ENCODE results near the gene ITGB2. TPM values are rescaled to one million over a fixed set of nuclear protein-coding genes. Genes with fewer than 3 reads are reported as not detected.

ITGB2 gene
- total RNA-seq, 6 donors from 2014 or later: 73.1 to 435 (median 149) TPM

DNA sequence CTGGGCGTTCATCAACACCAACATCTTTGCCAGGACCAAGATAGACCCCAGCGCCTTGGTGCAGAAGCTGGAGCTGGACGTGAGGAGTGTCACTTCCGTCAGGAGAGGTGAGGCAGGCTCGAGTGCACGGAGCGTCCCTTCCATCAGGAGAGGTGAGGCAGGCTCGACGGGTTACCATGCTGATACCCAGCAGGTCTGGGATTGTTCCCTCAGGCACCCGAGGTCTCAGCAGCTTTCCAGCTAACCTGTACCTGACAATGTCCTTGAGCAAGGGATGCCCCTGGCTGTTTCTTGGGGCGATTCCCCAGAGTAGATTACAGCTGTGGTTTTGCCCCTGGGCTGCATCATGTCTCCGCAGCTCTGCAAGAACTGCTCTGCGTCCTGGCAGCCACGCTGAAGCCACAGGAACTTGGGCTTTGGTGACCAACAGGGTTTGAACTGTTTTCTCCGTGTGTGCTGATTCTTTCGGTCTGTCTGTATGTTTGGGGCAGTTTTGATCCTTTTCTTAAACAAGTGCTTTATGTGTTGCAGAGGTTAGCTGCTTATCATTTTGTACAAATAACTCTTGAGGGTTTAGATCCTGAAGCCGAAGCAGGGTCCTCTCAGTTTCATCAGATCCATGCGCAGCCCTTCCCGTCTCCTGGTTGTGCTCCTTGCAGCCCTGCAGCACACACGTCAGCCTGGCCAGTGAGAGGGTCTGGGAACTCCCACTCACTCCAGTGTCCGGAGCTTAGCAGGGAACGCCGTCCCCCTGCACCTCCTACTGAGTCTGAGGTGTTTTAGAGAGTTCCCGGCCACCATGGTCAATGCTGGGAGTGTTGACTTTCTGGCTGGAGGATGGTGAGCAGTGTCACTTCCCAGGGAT lies 23.2 kb upstream of the ITGB2 start:
- TF ChIP-seq EP300 (IDR thresholded peaks at IDR 0.05) (no peak), POLR2AphosphoS5 (IDR thresholded peaks at IDR 0.05) (no peak), CTCF (IDR thresholded peaks at IDR 0.05) (no peak), POLR2A (IDR thresholded peaks at IDR 0.05) (no peak)
- no peak for DNase-seq
- peaks cover 18 to 25% (median 21%) of the 10 kb centered on the region in 4 donors for H3K4me1 ChIP-seq
- peaks cover 0 to 41% (median 22%) of the 10 kb centered on the region in 4 donors for H3K36me3 ChIP-seq
- 89 to 92% methylated on average over 20 to 24 of the region's 24 CpGs for WGBS, 2 donors
- H3K27me3 ChIP-seq: no peaks in the 10 kb centered on the region
- H3K4me3 ChIP-seq: no peak overlapping the region
- no peak for ATAC-seq (ENCODE audit: low FRiP score in 2 of 2)
- H3K27ac ChIP-seq: no peak overlapping the region
- H3K9me3 ChIP-seq: no peaks in the 10 kb centered on the region

- peaks cover 19 to 27% (median 23%) of the 10 kb centered on the region in 4 donors for H3K4me1 ChIP-seq
- no peak for DNase-seq
Measured at GRCh38 chr21:44943005-44943685, 22.4 kb upstream of the ITGB2 start.

DNA sequence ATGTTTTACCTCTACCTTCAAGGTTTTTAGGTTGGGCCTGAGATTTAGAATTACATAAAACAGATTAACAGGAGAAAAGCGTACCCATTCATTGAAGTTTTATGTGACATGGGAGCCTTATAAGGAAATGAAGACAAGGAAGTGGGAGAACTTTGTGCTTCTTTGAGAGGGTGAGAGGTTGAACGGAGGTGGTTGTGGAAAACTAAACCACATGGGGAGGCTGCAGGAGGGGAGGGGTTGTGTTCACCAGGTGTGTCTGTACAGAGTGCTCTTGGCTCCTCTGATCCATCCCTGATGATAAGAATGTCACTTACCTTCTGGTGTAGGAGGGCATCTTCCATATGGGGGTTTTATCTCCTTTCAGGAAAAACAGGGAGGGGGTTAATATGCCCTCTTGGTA lies 21.9 kb upstream of the ITGB2 start:
- Histone ChIP-seq H3K9me3 (no peaks in the 10 kb centered on the region), H3K4me1 (peaks cover 19 to 27% (median 23%) of the 10 kb centered on the region in 4 donors), H3K36me3 (peaks cover 0 to 37% (median 21%) of the 10 kb centered on the region in 4 donors), H3K27me3 (no peaks in the 10 kb centered on the region), H3K27ac (no peak overlapping the region), H3K4me3 (no peak overlapping the region)
- 81 to 87% methylated on average over 2 of the region's 2 CpGs for WGBS, 2 donors
- DNase-seq: no peak
- no peak for TF ChIP-seq POLR2AphosphoS5 (IDR thresholded peaks at IDR 0.05)
- no peak for TF ChIP-seq CTCF (IDR thresholded peaks at IDR 0.05)
- no peak for TF ChIP-seq EP300 (IDR thresholded peaks at IDR 0.05)
- no peak for TF ChIP-seq POLR2A (IDR thresholded peaks at IDR 0.05)
- no peak for ATAC-seq (ENCODE audit: low FRiP score in 2 of 2)

More at GRCh38 chr21:44943005-44943685, 22.4 kb upstream of the ITGB2 start:
- WGBS, 2 donors: 87 to 92% methylated on average over 15 of the region's 15 CpGs
- no peak overlapping the region for H3K27ac ChIP-seq
- no peak for TF ChIP-seq POLR2AphosphoS5 (IDR thresholded peaks at IDR 0.05)
- TF ChIP-seq CTCF (IDR thresholded peaks at IDR 0.05): no peak
- TF ChIP-seq POLR2A (IDR thresholded peaks at IDR 0.05): no peak
- TF ChIP-seq EP300 (IDR thresholded peaks at IDR 0.05): no peak
- H3K4me3 ChIP-seq: no peak overlapping the region
- peaks cover 0 to 41% (median 22%) of the 10 kb centered on the region in 4 donors for H3K36me3 ChIP-seq
- ATAC-seq (ENCODE audit: low FRiP score in 2 of 2): no peak
- no peaks in the 10 kb centered on the region for H3K9me3 ChIP-seq
- H3K27me3 ChIP-seq: no peaks in the 10 kb centered on the region

DNA sequence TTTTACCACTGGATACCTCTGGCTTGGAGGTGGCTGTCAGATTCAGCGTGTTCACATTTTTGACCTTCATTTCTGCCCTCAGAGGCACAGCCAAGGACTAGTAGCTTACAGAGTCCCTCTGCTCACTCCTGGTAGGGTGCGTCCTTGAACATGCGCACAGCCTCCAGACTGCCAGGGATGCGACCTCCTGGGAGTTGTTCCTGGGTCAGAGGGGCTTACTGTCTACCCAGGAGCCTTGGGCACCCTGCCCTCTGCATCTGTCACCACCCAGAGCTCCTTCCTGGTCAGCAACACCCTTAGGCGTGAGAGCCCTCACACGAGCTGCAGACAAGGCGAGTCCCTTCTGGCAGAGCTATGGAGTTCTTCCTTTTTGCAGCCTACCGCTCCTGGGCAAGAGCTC lies 20.9 kb upstream of the ITGB2 start:
- DNase-seq (no peak), ATAC-seq (ENCODE audit: low FRiP score in 2 of 2) (no peak)
- Histone ChIP-seq H3K27ac (no peak overlapping the region), H3K4me3 (no peak overlapping the region), H3K27me3 (no peaks in the 10 kb centered on the region), H3K4me1 (peaks cover 19 to 27% (median 23%) of the 10 kb centered on the region in 4 donors), H3K9me3 (no peaks in the 10 kb centered on the region), H3K36me3 (peaks cover 0 to 32% (median 17%) of the 10 kb centered on the region in 4 donors)
- TF ChIP-seq POLR2A (IDR thresholded peaks at IDR 0.05): no peak
- TF ChIP-seq CTCF (IDR thresholded peaks at IDR 0.05): no peak
- no peak for TF ChIP-seq EP300 (IDR thresholded peaks at IDR 0.05)
- TF ChIP-seq POLR2AphosphoS5 (IDR thresholded peaks at IDR 0.05): no peak
- WGBS, 2 donors: 88 to 91% methylated on average over 8 of the region's 8 CpGs
